ENCODE results near the gene CRACR2A. TPM values are rescaled to one million over a fixed set of nuclear protein-coding genes. Genes with fewer than 3 reads are reported as not detected.

The CRACR2A gene
- total and polyA plus RNA-seq, 2 of the 4 experiments (the other 2 are of a cell fraction), result 0.54 to 0.60 TPM

DNA sequence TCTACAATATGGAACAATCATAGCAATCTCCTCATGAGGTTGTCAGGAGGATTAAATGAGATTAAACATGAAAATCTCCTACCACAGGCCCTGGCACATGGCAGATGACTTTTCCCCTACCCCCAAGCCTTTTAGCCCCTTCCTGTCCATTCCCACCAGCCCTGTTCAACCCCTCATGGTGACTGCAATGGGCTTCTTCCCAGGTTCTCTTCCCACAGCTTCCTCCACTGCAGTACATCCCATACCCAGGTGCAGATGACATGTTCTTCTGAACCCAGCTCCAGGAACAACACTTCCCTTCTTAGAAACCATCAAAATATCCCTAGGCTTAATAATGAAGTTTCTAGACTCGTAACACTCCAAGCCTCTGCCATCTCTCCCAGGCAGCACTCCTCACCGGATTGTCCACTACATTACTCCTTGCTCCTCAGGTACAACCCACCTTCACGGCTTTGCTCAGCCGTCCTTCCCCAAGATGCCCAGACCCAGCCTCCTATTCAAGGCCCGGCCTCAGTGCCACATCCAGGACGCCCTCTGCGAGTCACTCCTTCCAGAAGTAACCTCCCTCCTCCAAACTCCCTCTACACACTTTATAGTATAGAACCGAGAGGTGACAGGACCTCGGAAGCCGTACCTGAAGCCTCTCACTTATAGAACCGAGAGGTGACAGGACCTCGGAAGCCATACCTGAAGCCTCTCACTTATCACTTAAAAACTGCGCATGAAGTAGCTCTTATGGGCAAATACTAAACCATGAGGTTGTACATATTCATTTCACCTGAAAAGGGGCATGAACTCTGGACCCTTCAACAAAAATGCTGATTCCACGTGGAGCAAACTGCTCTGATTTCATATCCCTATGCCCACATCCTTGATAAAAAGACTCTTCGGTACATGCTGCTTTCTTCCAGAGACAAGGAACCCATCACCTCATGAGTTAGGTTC is 1.5 kb downstream of the CRACR2A start:
- Histone ChIP-seq H3K4me2 (ENCODE audit: low read depth, low read length) (no peak overlapping the region), H2AK9ac (replicated peaks; ENCODE audit: low read depth, low read length, poor library complexity) (no peak overlapping the region), H3K27me3 (ENCODE audit: control insufficient read depth, insufficient read depth, low read length) (peaks cover 22% of the 10 kb centered on the region), H3K4ac (ENCODE audit: low read depth, low read length) (no peak overlapping the region), H2AK5ac (ENCODE audit: low read depth, low read length) (no peak overlapping the region), H4K20me1 (ENCODE audit: insufficient read depth, low read length) (no peaks in the 10 kb centered on the region; the same call in 1 of the 2 replicates), H3K18ac (ENCODE audit: low read depth, low read length) (no peak overlapping the region), H2BK5ac (ENCODE audit: low read depth, low read length, poor library complexity, severe bottlenecking) (no peak overlapping the region), H3K36me3 (ENCODE audit: control insufficient read depth, insufficient read depth, low read length) (no peaks in the 10 kb centered on the region), H3K9me3 (ENCODE audit: control insufficient read depth, insufficient read depth, low read length) (no peaks in the 10 kb centered on the region), H2BK120ac (ENCODE audit: low read depth, low read length) (no peak overlapping the region), H3K9me1 (ENCODE audit: insufficient read depth, low read length) (no peaks in the 10 kb centered on the region), H3K4me1 (ENCODE audit: control insufficient read depth, insufficient read depth, low read length) (no peaks in the 10 kb centered on the region), H3K56ac (ENCODE audit: extremely low read depth, insufficient read depth, low read length) (no peak overlapping the region), H3K27ac (ENCODE audit: insufficient read depth, low read length) (no peak overlapping the region), H3K79me1 (ENCODE audit: low read depth in 1 of 2, low read length in 2 of 2) (no peaks in the 10 kb centered on the region), H3K4me3 (ENCODE audit: insufficient read depth, low read depth, low read length) (no peak overlapping the region), H3K14ac (replicated peaks; ENCODE audit: low read depth, low read length) (no peak overlapping the region), H2AFZ (replicated peaks; ENCODE audit: low read length, poor library complexity) (no peak overlapping the region), H2BK20ac (ENCODE audit: low read depth, low read length) (no peak overlapping the region), H4K8ac (ENCODE audit: low read depth in 2 of 2, low read length in 2 of 2) (no peak overlapping the region), H3K9ac (ENCODE audit: low read depth, low read length) (no peak overlapping the region), H2BK15ac (ENCODE audit: low read depth, low read length) (no peak overlapping the region), H4K5ac (ENCODE audit: low read depth, low read length) (no peak overlapping the region), H4K91ac (ENCODE audit: insufficient read depth, low read depth, low read length) (no peak overlapping the region), H3K23ac (ENCODE audit: low read depth, low read length) (no peak overlapping the region)
- no peak for ATAC-seq (ENCODE audit: low read depth)
- no TSS peak for BruUV-seq (replicated peaks)
- in situ Hi-C loops (cut with MboI; ENCODE audit: low sequenced_read_pairs) (no loop called here), intact Hi-C loops (cut with micrococcal nuclease) (no loop called here), dilution Hi-C loops (cut with HindIII; ENCODE audit: low sequenced_read_pairs, unreplicated experiment) (no loop called here)
- 90% methylated on average over 4 of the region's 15 CpGs; no CpG with 5 or more reads in 1 of the 2 experiments for WGBS, 2 experiments (ENCODE audit: extremely low coverage in 2 of 2, insufficient read length in 1 of 2)
- no peak for DNase-seq
- POLR2A ChIA-PET (ENCODE audit: unreplicated experiment), result no interaction called here
- CTCF ChIA-PET, result no interaction called here
- TF ChIP-seq CHD1 (IDR thresholded peaks at IDR 0.05; ENCODE audit: low read depth, low read length) (no peak), CTCF (conservative IDR thresholded peaks at IDR 0.05; ENCODE audit: low read depth, low read length) (no peak)

Data from IMR-90 (cell line).